HEK293 (cell line): ENCODE results near the gene CACNG6.

ENCODE experiments used
- BCL11A ChIP-seq: fragments of 450-650 bp; formaldehyde crosslinking; IDR thresholded peaks from 2 replicates; pipeline ENCODE4 v1.5.1; 2016; ENCODE audit warnings: low read depth, missing biosample characterization, missing genetic modification characterization
- FEZF1 ChIP-seq: fragments of 450-650 bp; formaldehyde crosslinking; IDR thresholded peaks from 2 replicates; pipeline ENCODE4 v1.5.1; 2016; ENCODE audit warnings: missing biosample characterization, missing genetic modification characterization
- OSR2 ChIP-seq: fragments of 450-650 bp; formaldehyde crosslinking; IDR thresholded peaks from 2 replicates; pipeline ENCODE4 v1.5.1; 2016; ENCODE audit warnings: missing biosample characterization, missing genetic modification characterization
- PATZ1 ChIP-seq: fragments of 450-650 bp; formaldehyde crosslinking; IDR thresholded peaks from 2 replicates; pipeline ENCODE4 v1.5.1; 2016; ENCODE audit warnings: missing biosample characterization, missing genetic modification characterization
- PBX3 ChIP-seq: sonication (generic); formaldehyde crosslinking; IDR thresholded peaks from 2 replicates; pipeline ENCODE4 v1.8.1; 2022; ENCODE audit warnings: mild to moderate bottlenecking, moderate library complexity, missing genetic modification reagents
- REST ChIP-seq: fragments of 450-650 bp; formaldehyde crosslinking; IDR thresholded peaks from 2 replicates; pipeline ENCODE4 v1.5.1; 2016; ENCODE audit warnings: missing biosample characterization, missing genetic modification characterization
- SALL2 ChIP-seq: fragments of 450-650 bp; formaldehyde crosslinking; IDR thresholded peaks from 2 replicates; pipeline ENCODE4 v1.5.0; 2017; ENCODE audit warnings: missing biosample characterization, mild to moderate bottlenecking, missing genetic modification characterization, borderline replicate concordance
- SCRT1 ChIP-seq: fragments of 450-650 bp; formaldehyde crosslinking; IDR thresholded peaks from 2 replicates; pipeline ENCODE4 v1.5.1; 2016; ENCODE audit warnings: missing biosample characterization, missing genetic modification characterization, borderline replicate concordance
- SCRT2 ChIP-seq: fragments of 450-650 bp; formaldehyde crosslinking; IDR thresholded peaks from 2 replicates; pipeline ENCODE4 v1.5.1; 2016; ENCODE audit warnings: missing biosample characterization, missing genetic modification characterization
- SP2 ChIP-seq: fragments of 450-650 bp; formaldehyde crosslinking; IDR thresholded peaks from 2 replicates; pipeline ENCODE4 v1.5.1; 2016; ENCODE audit warnings: missing biosample characterization, missing genetic modification characterization
- TCF7L2 ChIP-seq: IDR thresholded peaks from 2 replicates; pipeline ENCODE4 v1.6.1; 2011; ENCODE audit warnings: low read depth, mild to moderate bottlenecking, inconsistent platforms, low read length, moderate library complexity, borderline replicate concordance
- WT1 ChIP-seq: fragments of 450-650 bp; formaldehyde crosslinking; IDR thresholded peaks from 2 replicates; pipeline ENCODE4 v1.5.1; 2016; ENCODE audit warnings: missing biosample characterization, missing genetic modification characterization
- ZBTB48 ChIP-seq: fragments of 450-650 bp; formaldehyde crosslinking; IDR thresholded peaks from 2 replicates; pipeline ENCODE4 v1.5.1; 2016; ENCODE audit warnings: missing biosample characterization, missing genetic modification characterization
- ZNF10 ChIP-seq: fragments of 450-650 bp; formaldehyde crosslinking; IDR thresholded peaks from 2 replicates; pipeline ENCODE4 v1.5.1; 2017; ENCODE audit warnings: missing biosample characterization, missing genetic modification characterization
- ZNF146 ChIP-seq: fragments of 450-650 bp; formaldehyde crosslinking; IDR thresholded peaks from 2 replicates; pipeline ENCODE4 v1.5.1; 2016; ENCODE audit warnings: missing biosample characterization, missing genetic modification characterization
- ZNF148 ChIP-seq: fragments of 450-650 bp; formaldehyde crosslinking; IDR thresholded peaks from 2 replicates; pipeline ENCODE4 v1.5.0; 2017; ENCODE audit warnings: missing biosample characterization, missing genetic modification characterization, borderline replicate concordance
- ZNF155 ChIP-seq: fragments of 450-650 bp; formaldehyde crosslinking; IDR thresholded peaks from 2 replicates; pipeline ENCODE4 v1.5.1; 2016; ENCODE audit warnings: missing biosample characterization, missing genetic modification characterization
- ZNF169 ChIP-seq: fragments of 450-650 bp; formaldehyde crosslinking; IDR thresholded peaks from 2 replicates; pipeline ENCODE4 v1.5.1; 2016; ENCODE audit warnings: missing biosample characterization, missing genetic modification characterization
- ZNF184 ChIP-seq: fragments of 450-650 bp; IDR thresholded peaks from 2 replicates; pipeline ENCODE4 v1.5.1; 2018; ENCODE audit warnings: missing biosample characterization, mild to moderate bottlenecking, missing genetic modification characterization
- ZNF214 ChIP-seq: fragments of 450-650 bp; formaldehyde crosslinking; IDR thresholded peaks from 2 replicates; pipeline ENCODE4 v1.5.1; 2017; ENCODE audit warnings: missing biosample characterization, mild to moderate bottlenecking, missing genetic modification characterization, borderline replicate concordance
- ZNF24 ChIP-seq: fragments of 450-650 bp; formaldehyde crosslinking; IDR thresholded peaks from 2 replicates; pipeline ENCODE4 v1.5.1; 2016; ENCODE audit warnings: missing biosample characterization, missing genetic modification characterization
- ZNF248 ChIP-seq: fragments of 450-650 bp; formaldehyde crosslinking; IDR thresholded peaks from 2 replicates; pipeline ENCODE4 v1.5.1; 2017; ENCODE audit warnings: missing biosample characterization, missing genetic modification characterization
- ZNF292 ChIP-seq: fragments of 450-650 bp; formaldehyde crosslinking; IDR thresholded peaks from 2 replicates; pipeline ENCODE4 v1.5.1; 2016; ENCODE audit warnings: low read depth, missing biosample characterization, missing genetic modification characterization, borderline replicate concordance
- ZNF404 ChIP-seq: fragments of 450-650 bp; formaldehyde crosslinking; IDR thresholded peaks from 2 replicates; pipeline ENCODE4 v1.5.1; 2017; ENCODE audit warnings: missing biosample characterization, missing genetic modification characterization
- ZNF529 ChIP-seq: fragments of 450-650 bp; formaldehyde crosslinking; IDR thresholded peaks from 2 replicates; pipeline ENCODE4 v1.5.1; 2017; ENCODE audit warnings: missing genetic modification characterization, missing biosample characterization; ENCODE audit not compliant: insufficient replicate concordance
- ZNF549 ChIP-seq: fragments of 450-650 bp; IDR thresholded peaks from 2 replicates; pipeline ENCODE4 v1.5.1; 2018; ENCODE audit warnings: missing biosample characterization, missing genetic modification characterization, mild to moderate bottlenecking, inconsistent platforms, moderate library complexity
- ZNF664 ChIP-seq: fragments of 450-650 bp; formaldehyde crosslinking; IDR thresholded peaks from 2 replicates; pipeline ENCODE4 v1.5.1; 2016; ENCODE audit warnings: missing biosample characterization, missing genetic modification characterization
- ZNF701 ChIP-seq: fragments of 450-650 bp; formaldehyde crosslinking; IDR thresholded peaks from 2 replicates; pipeline ENCODE4 v1.5.1; 2016; ENCODE audit warnings: missing biosample characterization, missing genetic modification characterization
- ZNF704 ChIP-seq: fragments of 450-650 bp; formaldehyde crosslinking; IDR thresholded peaks from 2 replicates; pipeline ENCODE4 v1.5.1; 2016; ENCODE audit warnings: missing biosample characterization, missing genetic modification characterization
- ZSCAN30 ChIP-seq: fragments of 450-650 bp; IDR thresholded peaks from 2 replicates; pipeline ENCODE4 v1.5.1; 2018; ENCODE audit warnings: missing biosample characterization, mild to moderate bottlenecking, missing genetic modification characterization, moderate library complexity

Gene CACNG6

GRCh38 chr19:53980539-53981375, 10.7 kb upstream of the CACNG6 start (continued):
- TF ChIP-seq ZNF248 (no peak), SCRT1 (tag by site-specific recombination) (no peak), ZNF549 (no peak), TCF7L2 (peak; percentile 74; the same call in 1 of the 2 replicates), ZNF704 (tag by site-specific recombination) (no peak), ZNF184 (tag by site-specific recombination) (no peak), ZNF24 (tag by site-specific recombination) (no peak), ZNF10 (tag by site-specific recombination) (peak; percentile 44; the same call in 1 of the 2 replicates), ZNF148 (tag by site-specific recombination) (no peak), ZNF529 (tag by site-specific recombination) (no peak), FEZF1 (tag by site-specific recombination) (peak; percentile 95), PATZ1 (tag by site-specific recombination) (peak; percentile 50), ZNF155 (tag by site-specific recombination) (no peak), ZNF292 (tag by site-specific recombination) (no peak), SP2 (tag by site-specific recombination) (peak; percentile 38), PBX3 (no peak), OSR2 (no peak), SCRT2 (tag by site-specific recombination) (no peak), WT1 (no peak), ZNF214 (tag by site-specific recombination) (no peak), ZNF701 (tag by site-specific recombination) (no peak), ZSCAN30 (tag by site-specific recombination) (no peak), REST (tag by site-specific recombination) (no peak), ZNF146 (no peak), ZNF664 (tag by site-specific recombination) (no peak), ZBTB48 (tag by site-specific recombination) (peak; percentile 55; the same call in 1 of the 2 replicates), ZNF404 (tag by site-specific recombination) (no peak), BCL11A (tag by site-specific recombination) (peak; percentile 27; the same call in 1 of the 2 replicates), SALL2 (tag by site-specific recombination) (no peak), ZNF169 (tag by site-specific recombination) (no peak)
